GM19035 (cell line): Measurements from ENCODE around the gene CHP1.
"Not testable (repeated sequence)": the region's sequence is repeated elsewhere in the genome, so short reads cannot be mapped to it uniquely, and the experiment has no call there.

Experiments
- ATAC-seq: cut with Tn5 transposase; IDR thresholded peaks from one replicate; pipeline ENCODE4 v1.9.1; 2021; ENCODE audit not compliant: unreplicated experiment

The CHP1 gene

DNA sequence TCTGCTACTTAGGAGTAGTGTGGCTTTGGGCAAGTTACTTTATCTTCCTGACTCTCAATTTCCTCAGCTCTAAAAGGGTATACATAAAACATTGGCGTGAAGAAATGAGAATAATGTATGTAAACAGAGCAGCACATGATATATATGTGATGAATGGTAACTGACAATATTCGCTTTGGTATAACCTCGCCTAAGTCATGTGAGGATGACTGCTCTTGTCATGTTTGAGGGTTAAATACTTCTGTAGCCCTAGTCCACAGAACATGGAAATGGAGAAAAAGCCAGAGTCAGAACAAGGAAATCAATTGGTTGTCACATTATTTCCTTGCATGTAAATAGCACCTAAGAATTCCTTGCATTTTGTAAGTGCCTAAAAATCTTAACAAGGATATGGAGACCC, 25.0 kb downstream of the CHP1 start:
- ATAC-seq: no peak

DNA sequence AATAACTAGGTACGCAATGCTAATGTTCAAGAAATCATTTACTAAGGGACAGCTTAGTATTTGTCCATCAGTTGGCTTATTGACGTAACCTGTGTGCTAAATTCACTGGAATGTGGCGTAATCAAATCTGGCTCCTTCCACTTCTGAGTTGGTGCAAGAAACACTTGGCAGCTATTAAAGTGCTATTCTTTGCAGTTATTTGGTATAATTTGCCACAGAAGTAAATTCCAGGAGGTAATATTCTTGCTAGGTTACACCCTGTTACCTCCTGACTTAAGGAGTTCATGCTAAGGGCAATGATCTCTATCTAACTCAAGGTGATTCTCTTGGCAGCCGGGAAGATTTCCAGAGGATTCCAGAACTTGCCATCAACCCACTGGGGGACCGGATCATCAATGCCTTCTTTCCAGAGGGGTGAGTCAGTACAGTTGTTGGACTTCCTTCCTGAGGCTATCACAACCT, 25.5 kb downstream of the CHP1 start:
- no peak for ATAC-seq

DNA sequence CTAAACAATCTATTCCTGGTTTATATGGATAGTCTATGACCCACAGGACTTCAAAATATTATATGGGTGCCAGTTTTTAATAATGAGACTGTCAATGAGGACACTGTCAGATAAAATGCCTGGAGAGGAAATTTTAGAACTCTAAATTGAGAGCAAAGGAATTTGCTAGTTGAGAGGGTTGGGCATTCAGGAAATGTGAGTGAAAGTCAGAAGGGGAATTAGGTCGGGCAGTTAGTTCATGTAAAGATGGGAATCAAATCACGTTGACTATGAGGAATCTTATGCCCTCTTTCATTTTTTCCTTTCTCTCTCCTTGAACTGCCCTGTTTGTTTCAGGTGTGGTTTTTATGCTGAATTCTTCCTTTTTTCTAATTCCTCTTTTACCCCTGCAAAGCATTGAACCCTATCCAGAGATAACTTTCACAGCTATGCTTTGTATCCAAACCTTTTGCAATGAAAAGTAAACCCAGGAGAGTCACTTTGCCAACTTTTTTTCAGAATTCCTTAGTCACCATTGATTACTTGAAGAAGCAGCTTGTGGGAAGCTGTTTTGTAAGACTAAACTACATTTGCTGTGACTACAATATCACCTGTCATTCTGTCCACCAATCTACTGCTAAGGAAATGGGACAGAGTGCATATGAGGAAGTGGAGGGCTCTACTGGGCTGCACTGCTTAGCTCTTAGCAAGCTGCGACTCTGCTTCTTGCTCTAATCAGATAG, 27.8 kb downstream of the CHP1 start:
- ATAC-seq: no peak

DNA sequence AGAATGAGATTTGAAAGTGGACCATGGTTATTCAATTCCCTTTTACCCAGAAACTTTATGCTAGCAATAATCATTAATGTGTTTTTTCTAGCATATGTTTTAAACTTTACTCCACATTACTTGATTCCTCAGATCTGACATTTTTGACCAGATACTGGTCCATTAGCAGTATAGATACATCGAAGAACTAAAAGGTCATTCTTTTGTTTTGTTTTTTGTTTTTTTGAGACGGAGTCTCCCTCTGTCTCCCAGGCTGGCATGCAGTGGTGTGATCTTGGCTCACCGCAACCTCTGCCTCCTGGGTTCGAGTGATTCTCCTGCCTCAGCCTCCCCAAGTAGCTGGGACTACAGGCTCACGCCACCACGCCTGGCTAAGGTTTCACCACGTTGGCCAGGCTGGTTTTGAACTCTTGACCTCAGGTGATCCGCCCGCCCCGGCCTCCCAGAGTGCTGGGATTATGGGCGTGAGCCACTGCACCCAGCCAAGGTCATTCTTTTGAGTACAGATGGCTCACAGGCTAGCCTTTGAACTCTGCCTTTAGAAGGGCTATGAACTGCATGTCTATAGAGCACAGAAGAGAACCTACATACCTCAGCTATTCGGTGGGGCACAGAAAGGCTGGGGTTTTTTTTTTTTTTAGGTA, 28.6 kb downstream of the CHP1 start:
- ATAC-seq: no peak

DNA sequence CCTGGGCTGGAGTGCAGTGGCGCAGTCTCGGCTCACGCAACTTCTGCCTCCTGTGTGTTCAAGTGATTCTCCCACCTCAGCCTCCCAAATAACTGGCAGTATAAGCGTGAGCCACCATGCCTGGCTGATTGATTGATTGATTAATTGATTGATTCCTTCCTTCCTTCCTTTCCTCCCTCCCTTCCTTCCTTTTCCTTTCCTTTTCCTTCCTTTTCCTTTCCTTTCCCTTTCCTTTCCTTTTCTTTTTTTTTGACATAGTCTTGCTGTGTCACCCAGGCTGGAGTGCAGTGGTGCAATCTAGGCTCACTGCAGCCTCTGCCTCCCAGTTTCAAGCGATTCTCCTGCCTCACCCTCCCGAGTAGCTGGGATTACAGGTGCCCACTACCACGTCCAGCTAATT, 29.9 kb downstream of the CHP1 start:
- ATAC-seq: not testable (repeated sequence)

DNA sequence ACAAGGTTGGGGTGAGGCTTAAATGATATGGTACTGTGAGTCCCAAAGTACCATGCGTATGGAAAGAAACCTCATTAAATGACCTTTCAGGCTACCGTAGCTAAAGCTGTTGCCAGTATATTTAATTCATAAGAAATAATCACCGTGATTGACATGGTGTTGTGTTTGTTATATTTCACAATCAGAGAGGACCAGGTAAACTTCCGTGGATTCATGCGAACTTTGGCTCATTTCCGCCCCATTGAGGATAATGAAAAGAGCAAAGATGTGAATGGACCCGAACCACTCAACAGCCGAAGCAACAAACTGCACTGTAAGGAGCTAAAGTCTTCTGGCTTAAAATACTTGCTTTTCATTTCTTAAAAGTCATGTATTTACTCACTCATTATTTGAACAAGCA, 31.5 kb downstream of the CHP1 start:
- ATAC-seq: no peak

DNA sequence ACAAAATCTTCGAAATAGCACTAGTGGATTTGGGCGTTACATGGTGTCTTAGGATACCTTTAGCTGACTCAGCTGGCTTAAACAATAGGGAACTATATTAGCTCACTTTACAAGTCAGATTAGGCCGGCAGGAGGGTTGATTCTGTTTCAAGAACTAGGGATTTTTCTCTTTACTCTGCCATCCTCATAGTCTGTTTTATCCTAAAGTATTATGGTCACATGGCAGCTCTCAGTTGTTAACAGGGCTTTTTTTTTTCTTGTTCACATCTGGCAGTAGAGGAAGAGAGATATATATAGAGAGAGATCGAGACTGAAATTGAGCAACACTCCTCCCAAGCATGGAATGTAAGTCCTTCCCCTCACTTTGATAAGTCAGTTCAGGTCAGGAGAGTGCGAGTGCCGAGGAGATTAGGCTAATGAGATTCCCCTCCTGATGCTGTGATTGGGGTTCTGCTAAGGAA, 32.9 kb downstream of the CHP1 start:
- ATAC-seq: no peak

DNA sequence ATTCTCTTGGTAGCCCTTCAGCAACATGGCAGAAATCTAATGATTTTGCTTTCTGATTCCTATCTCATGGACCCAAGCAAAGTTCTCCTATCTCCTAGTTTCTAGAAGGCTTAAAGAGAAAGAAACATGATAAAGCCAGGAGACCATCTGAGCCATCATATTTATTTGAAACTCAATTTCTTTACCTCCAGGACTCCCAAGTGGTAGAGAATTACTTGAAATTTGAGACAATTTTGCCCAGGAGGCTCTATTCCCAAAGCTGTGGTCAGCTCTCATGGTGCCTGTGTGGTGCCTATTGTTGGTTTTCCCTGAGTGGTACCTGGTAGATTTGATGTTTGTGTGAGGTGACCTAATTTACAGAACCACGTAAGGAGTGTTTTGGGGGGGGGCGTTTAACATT, 38.8 kb downstream of the CHP1 start:
- ATAC-seq: no peak

DNA sequence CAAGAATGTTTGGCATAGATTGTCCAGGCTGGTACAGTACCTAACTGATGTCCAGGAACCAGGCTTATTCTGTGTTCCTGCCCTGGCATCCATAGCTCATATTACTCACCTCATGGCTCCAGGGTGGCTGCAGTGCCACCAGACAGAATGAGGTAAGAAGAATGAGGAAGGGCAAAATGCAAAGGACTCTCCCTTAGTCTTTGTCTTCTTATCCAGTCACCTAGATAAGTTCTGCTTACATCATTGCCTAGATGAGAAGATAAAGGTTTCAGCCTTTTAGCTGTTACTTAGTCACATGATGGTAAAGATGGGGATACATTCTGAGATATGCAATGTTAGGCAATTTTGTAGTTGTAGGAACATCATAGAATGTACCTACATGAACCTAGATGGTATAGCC, 45.8 kb downstream of the CHP1 start:
- ATAC-seq: no peak

DNA sequence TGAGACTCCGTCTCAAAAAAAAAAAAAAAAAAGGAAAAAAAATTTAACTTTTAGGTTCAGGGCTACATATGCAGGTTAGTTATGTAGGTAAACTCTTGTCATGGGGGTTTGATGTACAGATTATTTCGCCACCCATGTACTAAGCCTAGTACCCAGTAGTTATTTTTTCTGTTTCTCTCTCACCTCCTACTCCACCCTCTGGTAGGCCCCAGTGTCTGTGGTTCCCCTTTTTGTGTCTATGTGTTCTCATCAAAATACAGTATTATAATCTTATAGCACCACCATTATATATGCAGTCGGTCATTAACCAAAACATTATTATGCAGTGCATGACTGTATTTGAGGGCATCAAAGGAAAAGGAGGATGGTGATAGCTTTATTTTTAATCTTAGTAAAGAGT, 47.3 kb downstream of the CHP1 start:
- no peak for ATAC-seq

DNA sequence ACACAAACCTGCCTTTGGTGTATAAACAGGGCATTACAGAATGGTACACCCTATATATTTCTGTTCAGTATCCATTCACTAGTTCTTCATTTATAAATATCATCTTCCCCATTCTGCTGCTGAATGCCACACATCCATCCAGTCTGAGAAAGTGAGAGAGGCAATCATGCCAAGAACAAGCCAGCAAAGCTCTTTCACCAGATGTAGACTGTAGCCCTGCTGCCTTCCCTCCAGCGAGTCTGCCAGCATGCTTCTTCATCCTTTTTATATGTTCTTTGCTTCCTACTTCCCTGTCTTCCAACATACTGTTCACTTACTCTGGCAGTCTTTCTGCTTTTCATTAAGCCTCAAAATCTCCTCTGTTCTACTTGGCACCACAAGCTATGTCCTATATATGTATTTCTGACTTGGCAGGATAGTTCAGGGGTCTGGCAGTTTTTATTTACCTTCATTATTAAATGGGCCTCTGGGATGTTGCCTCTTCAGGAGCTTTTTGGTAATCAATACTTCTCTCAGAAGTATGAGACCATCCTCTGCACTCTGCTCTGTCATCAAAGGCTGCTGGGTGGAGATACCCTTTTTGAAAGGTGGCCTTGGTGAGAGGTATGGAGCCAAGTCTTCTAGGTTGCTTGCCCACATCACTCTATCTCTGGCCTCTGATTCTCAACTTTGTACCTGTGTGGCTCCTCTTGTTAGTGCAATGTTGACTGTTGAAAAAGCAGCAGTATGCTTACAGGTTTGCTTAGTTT, 48.6 kb downstream of the CHP1 start:
- ATAC-seq: no peak

DNA sequence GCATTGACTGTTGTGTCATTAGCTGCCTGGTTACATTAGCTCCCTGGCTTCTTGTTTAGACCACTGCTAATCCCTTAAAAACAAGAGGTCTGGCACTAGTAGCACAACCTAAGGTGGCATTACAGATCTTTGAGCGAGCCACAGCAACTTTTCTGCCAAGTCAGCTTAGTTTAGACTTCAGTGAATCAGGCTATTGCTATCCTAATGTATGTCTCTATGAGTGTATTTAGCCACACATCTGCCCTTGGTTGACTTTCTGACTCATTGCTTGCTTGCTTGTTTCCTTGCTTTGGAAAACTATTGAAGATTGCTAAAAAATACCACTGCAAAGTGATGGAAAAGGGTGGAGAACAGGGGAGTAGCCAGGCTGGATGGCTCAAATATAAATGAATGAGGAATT, 50.2 kb downstream of the CHP1 start:
- no peak for ATAC-seq

DNA sequence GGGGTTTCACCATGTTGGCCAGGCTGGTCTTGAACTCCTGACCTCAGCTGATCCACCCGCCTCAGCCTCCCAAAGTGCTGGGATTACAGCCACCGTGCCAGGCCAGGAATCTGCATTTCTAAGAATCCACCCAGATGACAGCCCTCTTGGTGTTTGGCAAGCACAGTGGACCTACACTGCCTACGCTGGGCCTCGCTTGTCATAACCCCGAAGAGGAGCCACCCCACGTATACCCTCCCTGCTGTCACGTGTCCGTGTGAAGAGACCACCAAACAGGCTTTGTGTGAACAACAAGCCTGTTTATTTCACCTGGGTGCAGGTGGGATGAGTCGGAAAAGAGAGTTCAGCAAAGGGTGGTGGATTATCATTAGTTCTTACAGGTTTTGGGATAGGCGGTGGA, 51.4 kb downstream of the CHP1 start:
- not testable (repeated sequence) for ATAC-seq

DNA sequence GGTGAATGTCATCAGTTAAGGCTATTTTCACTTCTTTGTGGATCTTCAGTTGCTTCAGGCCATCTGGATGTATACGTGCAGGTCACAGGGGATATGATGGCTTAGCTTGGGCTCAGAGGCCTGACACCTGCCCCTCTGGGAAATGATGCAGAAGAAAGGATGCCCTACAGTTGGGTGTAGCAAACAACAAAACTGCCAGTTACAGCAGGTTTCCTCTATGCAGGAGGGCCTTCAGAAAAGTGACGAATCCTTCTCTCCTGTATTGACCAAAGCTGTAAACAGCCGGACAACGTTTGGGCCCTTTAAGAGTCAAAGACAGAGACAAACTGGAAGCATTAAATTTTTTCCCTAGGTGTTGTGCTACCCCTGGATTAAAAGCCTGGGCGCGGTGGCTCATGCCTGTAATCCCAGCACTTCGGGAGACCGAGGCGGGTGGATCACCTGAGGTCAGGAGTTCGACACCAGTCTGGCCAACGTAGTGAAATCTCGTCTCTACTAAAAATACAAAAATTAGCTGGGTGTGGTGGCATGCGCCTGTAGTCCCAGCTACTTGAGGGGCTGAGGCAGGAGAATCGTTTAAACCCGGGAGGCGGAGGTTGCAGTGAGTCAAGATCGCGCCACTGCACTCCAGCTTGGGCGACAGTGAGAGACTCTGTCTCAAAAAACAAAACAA, 52.0 kb downstream of the CHP1 start:
- ATAC-seq: not testable (repeated sequence)

DNA sequence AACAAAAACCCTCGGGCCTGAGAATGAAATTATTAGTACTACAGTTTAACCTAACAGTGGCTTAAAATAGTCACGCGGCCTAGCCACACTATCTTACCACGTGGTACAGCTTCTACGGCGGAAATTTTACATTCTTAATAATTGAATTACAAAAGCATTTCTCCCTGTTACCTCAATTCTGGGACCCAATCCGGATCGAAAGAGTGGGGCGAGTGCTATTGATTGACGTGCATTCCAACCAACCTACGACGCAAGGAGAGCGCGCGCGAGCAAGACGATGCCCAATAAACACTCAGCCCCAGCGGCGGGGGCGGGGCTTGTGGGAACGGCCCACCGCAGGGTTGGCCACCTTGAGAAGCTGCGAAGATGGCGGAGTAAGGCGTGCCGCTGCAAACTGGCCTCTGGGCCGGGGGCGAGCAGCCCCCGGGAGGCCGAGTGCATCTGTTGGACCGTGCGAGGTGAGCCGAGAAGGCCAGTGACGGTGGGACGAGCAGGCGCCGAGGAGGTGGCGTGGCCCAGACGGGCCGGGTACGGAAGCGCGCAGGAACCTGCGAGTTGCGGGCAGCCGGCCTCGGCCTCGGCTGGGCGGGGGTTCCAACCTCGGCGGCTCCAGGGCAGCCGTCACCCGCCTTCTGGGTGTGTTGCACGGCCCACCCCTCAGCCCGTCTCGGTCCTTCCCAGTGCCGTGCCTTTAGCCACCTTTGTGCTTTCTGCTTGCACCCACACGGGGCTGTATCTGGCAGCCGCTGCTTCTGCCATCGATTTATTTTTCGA, 52.8 kb downstream of the CHP1 start:
- ATAC-seq: peak; percentile 95

DNA sequence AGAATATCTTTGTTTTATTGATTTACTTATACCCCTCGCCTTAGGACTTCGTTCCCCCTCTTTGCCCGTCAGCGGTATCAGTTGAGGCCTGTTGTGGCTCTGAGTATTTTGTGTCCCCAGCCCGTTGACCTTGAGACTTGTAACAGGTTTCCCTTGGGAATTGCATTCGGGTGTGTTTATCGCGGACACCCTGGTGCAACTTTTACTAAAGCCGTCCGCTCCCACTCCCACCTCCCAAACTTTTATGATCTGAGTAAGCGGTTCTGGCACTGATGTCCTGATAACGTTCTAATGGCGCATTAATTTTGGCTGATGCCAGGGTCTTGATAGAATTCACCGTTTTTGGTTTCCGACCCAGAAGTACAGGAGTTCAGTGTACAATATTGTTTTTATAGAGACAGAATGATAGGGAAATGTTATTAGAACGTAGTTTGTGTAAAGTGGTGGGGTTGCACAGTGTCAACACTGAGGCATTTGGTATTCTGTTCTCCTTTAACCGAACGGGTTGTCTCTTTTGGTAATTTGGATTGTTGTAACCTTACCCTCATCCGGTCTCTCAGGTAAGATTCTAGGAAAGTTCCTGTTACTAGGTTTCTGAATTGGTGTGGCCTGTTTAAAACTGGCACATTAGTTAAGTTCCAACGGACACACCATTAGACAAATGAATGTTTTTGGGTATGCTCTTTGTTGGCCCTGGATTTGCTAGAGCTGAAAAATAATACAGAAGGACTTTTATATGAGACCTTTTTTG, 53.5 kb downstream of the CHP1 start:
- ATAC-seq: no peak

DNA sequence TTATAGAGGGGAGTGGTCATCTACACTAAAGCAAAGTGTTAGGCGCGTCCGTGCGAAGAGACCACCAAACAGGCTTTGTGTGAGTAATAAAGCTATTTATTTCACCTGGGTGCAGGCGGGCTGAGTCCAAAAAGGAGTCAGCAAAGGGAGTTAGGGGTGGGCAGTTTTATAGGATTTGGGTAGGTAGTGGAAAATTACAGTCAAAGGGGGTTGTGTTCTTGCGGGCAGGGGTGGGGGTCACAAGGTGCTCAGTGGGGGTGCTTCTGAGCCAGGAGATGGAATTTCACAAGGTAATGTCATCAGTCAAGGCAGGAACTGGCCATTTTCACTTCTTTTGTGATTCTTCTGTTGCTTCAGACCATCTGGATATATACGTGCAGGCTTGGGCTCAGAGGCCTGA, 54.2 kb downstream of the CHP1 start:
- no peak for ATAC-seq

DNA sequence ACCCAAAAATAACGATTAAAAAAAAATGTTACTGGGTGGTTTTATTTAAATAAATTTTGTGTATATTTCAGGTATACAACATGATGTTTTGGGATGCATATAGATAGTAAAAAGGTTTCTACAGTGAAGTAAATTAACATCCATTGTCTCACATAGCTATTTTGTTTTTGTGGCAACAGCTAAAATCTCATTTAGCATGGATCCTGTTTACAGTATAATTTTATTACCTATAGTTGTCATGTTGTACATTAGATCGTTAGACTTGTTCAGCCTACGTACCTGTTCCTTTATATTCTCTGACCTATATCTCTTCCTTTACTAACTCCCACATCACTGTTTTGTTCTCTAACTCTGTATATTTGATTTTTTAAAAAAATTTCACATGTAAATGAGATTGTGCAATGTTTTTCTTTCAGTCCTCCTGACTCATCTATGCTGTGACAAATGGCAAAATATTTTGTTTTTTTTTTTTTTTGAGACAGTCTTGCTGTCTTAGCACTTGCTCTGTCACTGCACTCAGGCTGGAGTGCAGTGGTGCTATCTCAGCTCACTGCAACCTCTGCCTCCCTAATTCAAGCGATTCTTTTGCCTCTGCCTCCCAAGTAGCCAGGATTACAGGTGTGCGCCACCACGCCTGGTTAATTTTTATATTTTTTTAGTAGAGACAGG, 55.7 kb downstream of the CHP1 start:
- no peak for ATAC-seq

DNA sequence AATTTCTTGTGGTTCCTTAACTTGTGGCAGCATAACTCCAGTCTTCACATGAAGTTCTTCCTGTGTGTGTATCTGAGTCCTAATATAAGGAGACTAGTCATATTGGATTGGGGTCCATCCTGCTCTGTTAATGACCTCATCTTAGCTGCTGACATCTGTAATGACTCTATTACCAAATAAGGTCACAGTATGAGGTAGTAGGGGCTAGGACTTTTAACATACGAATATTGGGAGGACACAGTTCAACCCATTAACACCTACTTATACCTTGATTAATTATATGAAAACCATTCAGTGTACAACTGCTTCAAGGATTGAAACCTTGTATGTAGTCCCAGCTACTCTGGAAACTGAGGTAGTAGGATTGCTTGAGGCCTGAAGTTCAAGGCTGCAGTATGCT, 57.4 kb downstream of the CHP1 start:
- no peak for ATAC-seq
